ENCODE data around the gene LRIT2. TPM values are rescaled to one million over a fixed set of nuclear protein-coding genes. Genes with fewer than 3 reads are reported as not detected.

Gene LRIT2
- total RNA-seq, 1 donor from 2014 or later, result not detected

GRCh38 chr10:84265418-84265817 is 40.1 kb upstream of the LRIT2 start:
- Histone ChIP-seq H3K9me3 (replicated peaks) (no peaks in the 10 kb centered on the region), H3K4me3 (no peak overlapping the region), H3K4me1 (peaks cover 9% of the 10 kb centered on the region), H3K27ac (replicated peaks) (no peak overlapping the region), H3K27me3 (ENCODE audit: low read depth) (peaks cover 47% of the 10 kb centered on the region), H3K36me3 (no peaks in the 10 kb centered on the region)
- intact Hi-C loops (cut with micrococcal nuclease), result loop anchor here (5.0 to 10.0 kb wide), 2 partner anchors 109 to 272 kb away; no protein-coding TSS in a partner anchor
- no peak for TF ChIP-seq CTCF (IDR thresholded peaks at IDR 0.05; ENCODE audit: borderline replicate concordance)
- DNase-seq, result no peak

GRCh38 chr10:84264611-84265141 is 39.3 kb upstream of the LRIT2 start:
- peaks cover 9% of the 10 kb centered on the region for H3K4me1 ChIP-seq
- peaks cover 47% of the 10 kb centered on the region for H3K27me3 ChIP-seq (ENCODE audit: low read depth)
- H3K27ac ChIP-seq (replicated peaks), result no peak overlapping the region
- TF ChIP-seq CTCF (IDR thresholded peaks at IDR 0.05; ENCODE audit: borderline replicate concordance), result peak; percentile 97
- H3K36me3 ChIP-seq, result no peaks in the 10 kb centered on the region
- intact Hi-C loops (cut with micrococcal nuclease), result loop anchor here (5.0 to 10.0 kb wide), 2 partner anchors 110 to 273 kb away; no protein-coding TSS in a partner anchor
- H3K9me3 ChIP-seq (replicated peaks), result no peaks in the 10 kb centered on the region
- no peak overlapping the region for H3K4me3 ChIP-seq
- DNase-seq, result peak; percentile 50

GRCh38 chr10:84263716-84264115 is 38.4 kb upstream of the LRIT2 start:
- Histone ChIP-seq H3K36me3 (no peaks in the 10 kb centered on the region), H3K4me3 (no peak overlapping the region), H3K9me3 (replicated peaks) (no peaks in the 10 kb centered on the region), H3K4me1 (peaks cover 9% of the 10 kb centered on the region), H3K27me3 (ENCODE audit: low read depth) (peaks cover 55% of the 10 kb centered on the region), H3K27ac (replicated peaks) (no peak overlapping the region)
- no peak for DNase-seq
- no peak for TF ChIP-seq CTCF (IDR thresholded peaks at IDR 0.05; ENCODE audit: borderline replicate concordance)
- intact Hi-C loops (cut with micrococcal nuclease), result loop anchor here (10.0 kb wide), 1 partner anchor 111 kb away; no protein-coding TSS in a partner anchor

- Histone ChIP-seq H3K27ac (replicated peaks) (no peak overlapping the region), H3K4me3 (no peak overlapping the region), H3K9me3 (replicated peaks) (no peaks in the 10 kb centered on the region), H3K36me3 (no peaks in the 10 kb centered on the region), H3K4me1 (peaks cover 4% of the 10 kb centered on the region), H3K27me3 (ENCODE audit: low read depth) (peaks cover 63% of the 10 kb centered on the region)
- no peak for TF ChIP-seq CTCF (IDR thresholded peaks at IDR 0.05; ENCODE audit: borderline replicate concordance)
- intact Hi-C loops (cut with micrococcal nuclease), result loop anchor here (10.0 kb wide), 1 partner anchor 112 kb away; no protein-coding TSS in a partner anchor
- DNase-seq, result no peak
Measured at GRCh38 chr10:84262190-84262956, 37.0 kb upstream of the LRIT2 start.

- no peaks in the 10 kb centered on the region for H3K9me3 ChIP-seq (replicated peaks)
- no peak for TF ChIP-seq CTCF (IDR thresholded peaks at IDR 0.05; ENCODE audit: borderline replicate concordance)
- DNase-seq, result no peak
- H3K4me3 ChIP-seq, result no peak overlapping the region
- intact Hi-C loops (cut with micrococcal nuclease), result loop anchor here (10.0 kb wide), 1 partner anchor 113 kb away; no protein-coding TSS in a partner anchor
- peaks cover 73% of the 10 kb centered on the region for H3K27me3 ChIP-seq (ENCODE audit: low read depth)
- no peaks in the 10 kb centered on the region for H3K36me3 ChIP-seq
- peaks cover 8% of the 10 kb centered on the region for H3K4me1 ChIP-seq
- H3K27ac ChIP-seq (replicated peaks), result no peak overlapping the region
Measured at GRCh38 chr10:84261236-84261915, 36.0 kb upstream of the LRIT2 start.
